GM18870 (cell line): ENCODE results near the gene GATB.
A peak's percentile ranks its signal among the peaks of the same experiment; 100 is the strongest.

ENCODE experiments used
- ATAC-seq: cut with Tn5 transposase; IDR thresholded peaks from one replicate; pipeline ENCODE4 v1.9.1; 2021; ENCODE audit warnings: moderate library complexity; ENCODE audit not compliant: unreplicated experiment

GATB gene, protein sequence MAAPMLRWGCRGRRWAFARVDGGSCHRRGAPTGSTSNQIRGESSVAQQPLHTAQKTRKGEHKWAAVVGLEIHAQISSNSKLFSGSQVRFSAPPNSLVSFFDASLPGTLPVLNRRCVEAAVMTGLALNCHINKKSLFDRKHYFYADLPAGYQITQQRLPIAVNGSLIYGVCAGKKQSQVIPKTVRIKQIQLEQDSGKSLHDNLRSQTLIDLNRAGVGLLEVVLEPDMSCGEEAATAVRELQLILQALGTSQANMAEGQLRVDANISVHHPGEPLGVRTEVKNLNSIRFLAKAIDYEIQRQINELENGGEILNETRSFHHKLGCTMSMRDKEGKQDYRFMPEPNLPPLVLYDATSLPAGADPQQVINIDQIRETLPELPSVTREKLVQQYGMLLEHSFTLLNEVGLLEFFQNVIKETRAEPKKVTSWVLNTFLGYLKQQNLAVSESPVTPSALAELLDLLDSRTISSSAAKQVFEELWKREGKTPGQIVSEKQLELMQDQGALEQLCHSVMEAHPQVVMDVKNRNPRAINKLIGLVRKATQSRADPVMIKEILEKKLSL

DNA sequence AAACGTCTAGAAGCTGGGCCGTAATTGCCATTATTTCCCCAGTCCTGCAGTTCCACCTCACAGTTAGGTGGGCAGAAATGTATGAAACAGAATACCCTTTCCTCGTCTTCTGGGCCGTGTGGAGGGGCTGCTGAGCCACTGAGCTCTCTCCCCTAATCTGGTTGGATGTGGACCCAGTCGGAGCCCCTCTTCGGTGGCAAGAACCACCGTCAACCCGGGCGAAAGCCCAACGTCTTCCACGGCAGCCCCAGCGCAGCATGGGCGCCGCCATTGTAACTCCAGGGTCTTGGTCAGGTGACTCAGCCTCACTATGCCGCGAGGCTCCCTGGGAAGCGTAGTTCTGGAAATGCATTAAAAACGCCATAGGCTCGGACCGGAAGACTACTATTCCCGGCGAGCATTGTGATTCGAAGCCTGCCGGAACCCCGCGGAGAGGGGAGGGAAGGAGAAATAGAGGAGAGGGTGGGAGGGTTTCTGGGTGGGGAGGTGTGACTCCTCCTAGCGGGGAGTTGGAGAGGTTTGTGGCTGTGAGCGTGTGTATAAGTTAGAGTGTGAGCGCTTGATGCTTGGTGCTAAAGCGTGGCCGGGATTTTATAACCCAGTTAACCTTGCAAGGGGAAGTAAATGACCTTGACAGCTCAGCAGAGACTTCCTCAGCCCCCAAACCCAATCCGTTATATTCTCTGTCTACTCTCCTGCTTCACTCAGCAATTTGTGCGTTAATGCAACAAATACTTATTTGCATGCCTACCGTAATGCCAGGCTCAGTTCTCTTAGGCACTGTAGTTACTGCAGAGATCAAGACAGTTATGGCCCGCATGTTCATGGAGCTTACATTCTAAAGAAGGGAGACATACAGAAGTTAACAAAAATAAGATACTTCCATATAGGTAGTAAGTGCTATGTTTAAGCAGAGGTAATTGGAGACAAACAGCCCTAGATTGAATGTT, at the start of gene GATB:
Gene GATB, minus strand, starts transcription at position 296 of the 950 bp plus-strand sequence. Its CDS starts 25 bp downstream, at position 271.
- peak; percentile 98 for ATAC-seq

DNA sequence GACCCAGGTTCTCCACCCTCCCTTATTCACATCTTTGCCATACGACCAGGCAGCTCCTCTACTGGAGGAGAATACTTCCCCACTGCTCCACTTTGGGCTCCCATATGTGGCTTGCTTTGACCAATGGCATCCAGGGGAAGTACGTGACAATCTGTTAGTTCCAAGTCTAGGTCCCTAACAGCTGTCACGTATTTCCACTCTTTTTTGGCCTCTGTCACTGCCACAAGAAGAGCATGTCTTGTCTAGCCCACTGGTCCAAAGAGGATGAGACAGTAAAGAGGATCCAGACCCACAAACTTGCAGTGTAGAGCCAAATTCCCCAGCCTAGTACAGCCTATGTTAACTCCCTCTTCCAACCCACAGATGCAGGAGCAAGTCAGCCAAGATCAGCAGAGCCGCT, 49.7 kb upstream of the GATB start:
- no peak for ATAC-seq

DNA sequence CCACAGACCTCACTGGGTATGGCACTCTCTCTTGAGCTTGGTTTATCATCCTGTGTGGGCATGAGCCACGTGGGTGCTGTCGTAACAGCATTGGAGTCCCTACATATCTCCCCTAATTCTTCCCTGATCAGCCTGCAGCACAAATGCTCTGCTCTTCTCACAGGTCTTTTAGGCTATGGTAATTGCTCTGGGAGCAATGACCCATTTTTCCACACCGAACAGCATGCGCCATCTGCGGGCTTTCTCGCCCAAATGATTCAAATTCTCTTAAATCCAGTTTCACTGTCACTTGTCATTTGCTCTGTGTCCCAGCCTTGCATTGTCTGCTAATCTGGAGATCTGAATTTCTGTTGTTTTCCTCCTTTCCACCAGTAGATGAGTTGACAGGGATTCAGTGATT, 48.9 kb upstream of the GATB start:
- ATAC-seq: no peak

DNA sequence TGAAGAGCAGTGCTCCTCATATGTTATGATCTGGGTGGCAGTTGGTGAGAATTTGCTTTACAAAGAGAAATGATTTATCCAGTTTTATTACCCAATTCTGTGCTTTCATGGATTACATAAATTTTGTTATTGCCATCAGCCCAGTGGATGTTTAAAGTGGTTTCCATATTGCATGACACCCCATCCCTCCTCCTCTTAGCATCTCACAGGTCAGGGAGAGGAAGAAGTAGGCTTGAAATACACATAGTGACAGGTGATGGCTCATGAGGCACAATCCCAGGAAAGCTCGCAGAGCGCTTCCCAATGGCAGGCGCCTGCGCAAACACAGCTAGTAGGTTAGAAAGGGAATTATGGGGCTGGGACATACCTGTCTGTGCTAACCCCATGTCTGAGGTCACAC, 47.7 kb upstream of the GATB start:
- no peak for ATAC-seq

DNA sequence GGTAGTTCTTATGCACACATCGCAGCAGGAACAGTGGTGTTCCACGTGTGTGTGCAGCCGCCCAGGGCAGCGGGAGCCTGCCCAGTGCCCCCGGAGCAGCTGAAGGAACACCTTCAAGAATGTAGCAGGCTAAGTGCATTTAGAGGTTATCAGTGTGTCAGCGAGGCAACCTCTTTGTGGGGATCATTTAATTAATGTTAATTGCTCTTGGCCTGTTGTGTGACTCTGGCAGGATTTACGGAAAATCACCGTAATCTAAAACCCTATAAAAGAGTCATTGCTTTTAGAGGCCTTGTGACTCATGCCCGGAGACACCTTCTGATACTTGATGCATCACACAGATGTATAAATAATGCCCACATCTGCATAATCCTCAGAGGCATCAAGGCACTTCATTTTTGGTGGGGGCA, 47.3 kb upstream of the GATB start:
- no peak for ATAC-seq

DNA sequence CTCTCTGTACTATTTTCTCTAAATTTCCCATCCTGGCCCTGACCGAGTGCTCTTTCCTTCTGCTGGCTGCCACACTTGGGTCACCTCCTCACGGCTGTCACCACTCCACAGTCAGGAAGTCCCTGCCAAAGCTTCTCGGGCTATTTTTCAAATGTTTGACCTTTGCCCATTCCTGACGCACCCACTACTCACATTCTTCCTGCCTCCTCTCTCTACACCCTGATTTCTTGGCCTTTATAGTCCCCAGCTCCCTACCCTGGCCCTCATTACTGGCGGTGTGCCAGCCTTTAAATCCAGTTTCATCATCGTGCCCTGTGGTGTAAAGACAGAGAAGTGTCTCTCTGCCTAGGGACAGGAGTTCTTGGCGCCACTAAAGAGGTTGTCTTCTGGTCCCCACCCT, 46.4 kb upstream of the GATB start:
- no peak for ATAC-seq

DNA sequence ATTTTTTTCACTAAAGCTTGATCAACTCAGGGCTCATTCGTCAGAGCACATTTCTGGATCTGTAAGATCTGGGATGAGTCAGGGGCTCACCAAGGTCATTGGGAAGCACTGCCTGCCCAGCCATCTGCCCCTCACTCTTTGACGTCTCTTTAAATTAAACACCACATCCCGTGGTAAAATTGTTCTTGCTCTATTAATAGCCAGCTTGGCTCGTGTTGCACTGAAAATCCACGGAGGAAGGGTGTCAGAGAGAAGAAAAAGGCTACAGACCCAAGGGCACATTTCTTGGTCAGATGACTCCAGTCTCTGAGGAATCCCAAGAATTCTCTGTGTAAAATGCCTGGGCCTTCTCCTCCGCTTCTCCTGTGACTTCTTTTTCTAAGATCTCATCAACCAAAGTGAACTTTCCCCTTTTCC, 45.7 kb upstream of the GATB start:
- ATAC-seq: no peak

DNA sequence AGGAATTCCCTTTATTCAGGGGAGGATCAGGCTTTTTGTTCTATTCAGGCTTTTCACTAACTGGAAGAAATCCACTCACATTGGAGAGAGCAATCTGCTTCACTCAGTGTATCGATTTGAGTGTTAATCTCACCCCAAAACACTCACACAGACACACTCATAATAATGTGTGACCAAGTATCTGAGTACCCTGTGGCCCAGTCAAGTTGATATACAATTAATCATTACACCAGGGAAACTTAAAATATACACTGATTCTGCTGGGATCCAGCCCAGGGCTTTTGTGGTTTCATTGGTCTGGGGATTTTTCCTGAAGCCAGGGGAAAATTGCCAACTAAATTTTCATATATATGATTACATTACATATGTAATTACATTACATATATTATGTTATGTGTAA, 44.0 kb upstream of the GATB start:
- no peak for ATAC-seq

DNA sequence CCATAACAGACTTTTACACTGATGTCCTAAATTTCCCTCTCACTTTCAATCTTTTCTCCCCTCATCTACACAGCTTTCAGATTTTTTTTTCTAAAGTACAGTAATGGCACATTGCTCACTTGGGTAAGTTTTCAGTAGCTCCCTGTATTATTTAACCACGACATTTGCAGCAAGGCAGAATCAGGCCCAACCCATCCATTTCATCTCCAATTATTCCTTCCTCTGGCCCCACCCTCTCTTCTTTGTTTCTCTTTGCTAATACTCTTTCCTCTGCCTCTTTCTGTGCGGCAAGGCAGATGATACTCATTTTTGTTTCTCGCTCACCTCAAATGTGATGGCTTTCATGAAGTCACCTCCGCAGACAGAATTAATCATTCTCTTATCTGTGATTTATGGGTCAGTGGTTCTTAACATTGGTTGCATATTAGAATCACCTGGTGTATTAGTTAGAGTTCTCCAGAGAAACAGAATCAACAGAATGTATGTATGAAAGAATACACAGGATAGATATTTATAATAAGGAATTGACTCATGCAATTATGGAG, 43.4 kb upstream of the GATB start:
- no peak for ATAC-seq

DNA sequence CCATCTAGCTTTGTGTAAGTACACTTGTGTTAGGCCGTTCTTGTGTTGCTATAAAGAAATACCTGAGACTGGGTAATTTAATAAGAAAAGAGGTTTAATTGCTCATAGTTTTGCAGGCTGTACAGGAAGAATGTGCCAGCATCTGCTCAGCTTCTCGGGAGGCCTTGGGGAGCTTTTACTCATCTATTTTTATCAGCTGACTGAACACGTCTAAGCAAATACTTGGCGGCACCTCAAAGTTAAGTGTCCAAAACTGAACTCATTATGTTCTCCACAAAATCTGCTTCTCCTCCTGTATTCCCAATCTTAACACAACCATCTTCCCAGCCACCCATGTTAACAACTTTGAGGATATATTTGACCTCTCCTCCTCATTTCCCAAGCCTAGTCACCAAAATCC, 42.4 kb upstream of the GATB start:
- no peak for ATAC-seq

DNA sequence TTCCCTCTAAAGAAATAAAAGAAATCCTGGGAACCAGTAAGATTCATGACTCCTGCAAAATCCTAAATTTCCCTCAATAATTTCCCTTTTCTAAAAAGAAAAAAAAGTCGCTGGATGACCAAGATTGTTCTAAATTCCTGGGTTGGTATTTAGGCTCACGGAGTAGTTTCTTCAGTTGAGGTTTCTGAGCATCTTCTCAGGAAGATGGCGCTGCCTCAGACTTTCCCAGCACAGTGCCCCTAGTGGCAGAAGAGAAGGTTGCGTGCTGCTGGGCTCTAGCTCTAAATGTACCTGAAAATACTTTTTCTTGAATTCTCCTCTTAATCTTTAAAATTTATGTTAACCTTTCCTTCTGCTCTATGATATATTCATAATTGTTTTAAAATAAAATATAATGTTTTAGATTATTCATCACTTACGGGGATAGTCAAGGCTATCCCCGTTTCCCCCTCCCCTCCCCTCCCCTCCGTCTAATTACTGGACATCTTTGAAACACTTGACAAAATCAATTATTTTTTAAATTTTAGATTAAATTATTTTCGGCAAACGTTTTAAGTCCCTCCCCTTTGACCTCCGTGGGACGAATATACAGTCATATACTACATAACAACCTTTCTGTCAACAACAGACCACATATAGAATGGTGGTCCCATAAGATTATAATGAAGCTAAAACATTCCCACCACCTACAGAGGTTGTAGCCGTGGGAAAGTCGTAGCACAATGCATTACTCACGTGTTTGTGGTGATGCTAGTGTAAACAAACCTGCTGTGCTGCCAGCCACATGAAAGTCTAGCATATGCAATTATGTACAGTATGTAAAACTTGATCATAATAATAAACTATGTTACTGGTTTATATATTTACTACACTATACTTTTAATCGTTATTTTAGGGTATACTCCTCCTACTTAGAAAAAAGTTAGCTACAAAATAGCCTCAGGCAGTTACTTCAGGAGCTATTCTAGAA, 41.0 kb upstream of the GATB start:
- no peak for ATAC-seq

DNA sequence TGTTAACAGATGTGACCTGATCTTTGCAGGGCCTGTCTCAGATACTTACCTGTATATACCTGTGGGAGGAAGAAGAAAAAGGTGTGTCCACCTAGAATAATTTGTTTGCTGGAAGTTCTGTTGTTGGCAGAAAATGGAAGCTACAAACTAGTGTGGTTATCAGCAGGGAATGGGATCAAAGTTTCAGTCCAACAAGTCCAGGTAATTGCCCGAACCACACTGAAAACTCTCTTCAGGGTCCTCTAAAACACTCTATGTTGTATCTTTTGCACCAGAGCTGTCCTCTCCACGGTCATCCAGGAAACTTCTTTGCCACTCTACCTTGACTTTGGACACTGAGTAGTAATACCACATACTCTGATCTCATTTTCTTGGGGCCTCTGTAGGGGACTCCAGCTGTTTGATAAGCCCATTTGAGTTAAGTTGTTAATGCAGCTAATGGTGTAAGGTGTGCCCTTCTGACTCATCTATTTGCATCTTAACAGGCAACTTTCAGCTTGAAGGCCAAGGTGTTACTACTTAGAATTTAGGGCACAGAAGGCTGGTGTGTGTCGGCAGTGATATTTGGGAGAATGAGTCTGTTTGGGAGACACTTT, 38.7 kb upstream of the GATB start:
- no peak for ATAC-seq

DNA sequence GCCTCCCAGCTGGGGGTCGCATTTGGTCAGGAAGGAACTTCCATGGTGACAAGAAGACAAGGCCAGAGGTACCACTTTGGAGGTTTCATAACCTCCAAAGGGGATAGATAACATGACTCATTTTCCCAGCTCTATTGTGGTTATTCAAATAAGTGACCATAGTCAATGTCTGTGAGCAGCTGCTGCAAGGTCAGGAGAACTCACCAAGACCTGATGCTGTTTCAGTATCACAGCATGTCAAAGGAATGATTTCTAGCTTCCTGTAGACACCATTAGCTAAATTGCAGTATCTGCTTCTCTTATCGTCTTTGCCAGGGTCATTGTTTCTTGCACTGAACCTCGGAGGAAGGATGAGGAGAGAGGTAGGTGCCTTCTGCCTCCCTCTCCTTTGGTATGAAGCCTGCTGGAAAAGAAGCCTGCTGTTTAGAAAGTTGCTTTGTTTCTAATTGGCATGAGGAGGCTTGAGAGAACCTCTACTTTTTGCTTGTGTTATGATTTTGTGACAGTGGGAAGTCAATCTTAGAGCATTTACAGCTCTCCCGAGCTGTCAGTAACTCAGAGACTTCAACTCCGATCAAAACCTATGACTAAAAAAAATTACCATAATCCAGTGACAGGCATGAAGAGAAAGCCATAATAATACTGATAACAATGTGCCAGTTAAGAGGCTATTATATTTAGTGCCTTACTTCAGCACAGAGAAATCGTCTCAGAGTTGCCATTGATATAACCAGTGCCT, 38.0 kb upstream of the GATB start:
- peak; percentile 88 for ATAC-seq

DNA sequence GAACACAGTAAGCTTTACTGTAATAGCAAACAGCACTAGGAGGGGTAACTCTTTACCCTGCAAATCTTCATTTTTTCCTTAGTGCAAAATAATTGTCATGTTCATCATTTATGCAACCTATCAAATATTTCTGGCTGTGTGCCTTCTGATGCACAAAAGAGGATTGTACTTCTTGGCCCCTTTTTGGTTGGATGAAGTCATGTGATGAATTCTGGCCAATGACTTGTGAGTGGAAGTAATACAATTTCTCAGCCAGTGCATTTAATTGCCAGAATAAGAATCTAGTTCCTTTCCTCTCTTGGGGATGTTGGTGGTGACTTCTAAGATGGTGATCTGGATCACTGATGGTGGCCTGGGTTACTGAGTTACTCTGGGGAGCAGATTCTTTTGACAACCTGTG, 37.0 kb upstream of the GATB start:
- no peak for ATAC-seq

DNA sequence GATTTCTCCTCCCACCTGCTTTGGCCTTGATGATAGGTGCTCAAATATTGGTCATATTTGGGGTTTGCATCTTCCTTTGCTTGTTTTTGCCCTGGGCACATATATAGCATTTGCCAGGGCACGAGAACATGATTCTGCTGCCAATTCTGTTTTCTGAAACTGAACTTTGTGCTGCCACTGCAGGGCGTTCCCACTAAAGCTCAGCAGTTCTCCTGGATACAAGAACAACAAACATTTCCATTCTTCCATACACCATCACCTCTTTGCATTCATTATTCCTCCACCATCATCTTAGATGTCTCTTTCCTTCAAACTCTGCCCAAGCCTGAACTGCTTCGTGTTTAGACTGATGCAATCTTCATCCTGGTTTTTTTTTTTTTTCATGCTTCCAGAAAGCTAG, 36.3 kb upstream of the GATB start:
- ATAC-seq: no peak

DNA sequence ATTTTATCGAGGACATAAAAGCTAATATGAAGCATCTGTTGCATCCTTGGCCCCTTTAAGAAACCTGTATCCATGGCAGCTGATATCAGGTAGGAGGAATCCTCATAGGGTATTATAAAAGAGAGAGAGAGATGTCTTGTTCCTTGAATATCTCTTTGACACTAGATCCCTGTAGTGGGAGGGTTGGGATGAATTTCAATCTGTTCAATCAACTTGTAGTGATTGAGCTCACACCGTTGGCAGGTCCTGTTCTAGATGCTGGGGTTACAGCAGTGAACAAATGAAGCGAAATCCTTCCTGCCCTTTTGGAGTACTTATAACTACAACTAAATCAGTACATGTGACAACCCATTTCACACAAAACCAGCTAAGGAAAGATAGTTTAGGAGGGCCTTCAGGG, 35.3 kb upstream of the GATB start:
- no peak for ATAC-seq

DNA sequence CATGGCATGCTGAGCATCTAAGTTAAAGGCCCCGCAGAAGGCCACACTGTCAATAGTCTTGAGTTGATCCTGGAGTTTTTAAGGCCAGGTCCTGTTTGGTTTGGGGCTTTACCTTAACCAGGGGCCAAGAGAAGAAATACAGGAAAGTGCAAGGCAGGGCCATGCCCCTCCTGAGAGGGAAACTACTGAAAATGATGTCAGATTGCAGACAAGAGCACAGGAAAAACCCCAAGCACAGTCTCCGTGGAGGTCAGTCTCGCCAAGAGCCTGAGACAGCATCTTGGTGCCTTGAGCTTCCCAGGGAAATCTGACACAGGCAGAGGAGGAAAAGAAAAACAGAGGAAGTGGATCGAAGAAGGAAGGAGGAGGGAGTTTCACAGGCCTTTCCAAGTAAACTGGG, 32.2 kb upstream of the GATB start:
- ATAC-seq: no peak

DNA sequence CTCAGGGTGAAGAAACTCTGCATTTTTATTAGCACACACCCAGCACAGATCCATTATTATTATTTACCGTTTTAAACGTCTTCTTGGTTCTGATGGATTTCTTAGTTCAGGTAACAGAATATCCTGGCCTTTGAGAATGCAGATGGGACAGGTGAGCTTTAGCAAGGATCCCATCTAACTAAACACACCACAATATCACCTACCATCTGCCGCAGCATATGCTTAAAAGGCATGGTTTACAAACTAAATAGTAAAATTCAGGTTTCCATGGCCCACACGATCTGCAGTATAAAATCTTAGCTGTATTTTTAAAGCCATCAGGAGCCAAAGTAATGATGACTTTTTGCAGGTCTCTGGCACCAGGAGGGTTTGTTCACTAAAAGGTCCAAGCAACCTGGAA, 31.7 kb upstream of the GATB start:
- ATAC-seq: no peak

DNA sequence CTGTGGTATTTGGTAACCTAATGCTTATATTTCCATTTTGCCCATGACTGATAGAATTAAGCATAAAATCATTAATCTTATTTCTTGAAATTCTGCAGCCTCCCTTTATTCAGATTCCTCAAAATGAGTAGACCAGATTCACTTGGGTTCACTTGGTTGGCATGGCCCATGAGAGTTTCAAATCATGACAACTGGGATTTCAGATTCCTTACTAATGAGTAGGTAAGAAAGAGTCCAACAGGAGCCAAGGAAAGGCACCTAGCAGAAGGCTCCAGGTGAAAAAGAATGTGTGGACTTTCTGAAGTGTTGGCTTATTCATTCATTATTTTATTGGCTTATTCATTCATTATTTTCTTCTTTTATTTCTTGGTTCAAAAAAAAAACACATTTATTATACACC, 27.2 kb upstream of the GATB start:
- ATAC-seq: no peak
